Measurements from ENCODE around the gene HLCS.

GRCh38 chr21:36949171-36950141 lies 17.0 kb downstream of the HLCS start:
- no peak for TF ChIP-seq POLR2AphosphoS5 (IDR thresholded peaks at IDR 0.05)
- TF ChIP-seq, protein P1, sequence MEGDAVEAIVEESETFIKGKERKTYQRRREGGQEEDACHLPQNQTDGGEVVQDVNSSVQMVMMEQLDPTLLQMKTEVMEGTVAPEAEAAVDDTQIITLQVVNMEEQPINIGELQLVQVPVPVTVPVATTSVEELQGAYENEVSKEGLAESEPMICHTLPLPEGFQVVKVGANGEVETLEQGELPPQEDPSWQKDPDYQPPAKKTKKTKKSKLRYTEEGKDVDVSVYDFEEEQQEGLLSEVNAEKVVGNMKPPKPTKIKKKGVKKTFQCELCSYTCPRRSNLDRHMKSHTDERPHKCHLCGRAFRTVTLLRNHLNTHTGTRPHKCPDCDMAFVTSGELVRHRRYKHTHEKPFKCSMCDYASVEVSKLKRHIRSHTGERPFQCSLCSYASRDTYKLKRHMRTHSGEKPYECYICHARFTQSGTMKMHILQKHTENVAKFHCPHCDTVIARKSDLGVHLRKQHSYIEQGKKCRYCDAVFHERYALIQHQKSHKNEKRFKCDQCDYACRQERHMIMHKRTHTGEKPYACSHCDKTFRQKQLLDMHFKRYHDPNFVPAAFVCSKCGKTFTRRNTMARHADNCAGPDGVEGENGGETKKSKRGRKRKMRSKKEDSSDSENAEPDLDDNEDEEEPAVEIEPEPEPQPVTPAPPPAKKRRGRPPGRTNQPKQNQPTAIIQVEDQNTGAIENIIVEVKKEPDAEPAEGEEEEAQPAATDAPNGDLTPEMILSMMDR (IDR thresholded peaks at IDR 0.05): no peak
- no peak for TF ChIP-seq POLR2A (IDR thresholded peaks at IDR 0.05)

Data from breast epithelium (tissue), 3 donors.